H1 (cell line): ENCODE measurements around the gene PDXDC1.
"Not testable (repeated sequence)": the region's sequence is repeated elsewhere in the genome, so short reads cannot be mapped to it uniquely, and the experiment has no call there.

Experiments used
- BRCA1 ChIP-seq: IDR thresholded peaks from 2 replicates; pipeline ENCODE4 v1.6.1; 2012; ENCODE audit warnings: low read depth, low read length, improper control_type of control experiment
- CREB1 ChIP-seq: IDR thresholded peaks from 2 replicates; pipeline ENCODE4 v1.6.1; 2012; ENCODE audit warnings: inconsistent platforms
- HDAC2 ChIP-seq, 2 experiments: fragments of 300-600 bp in 1 of 2; sonication (generic) in 1 of 2; IDR thresholded peaks; 2 replicates each; pipeline ENCODE4 v1.6.1; 2011 to 2012; ENCODE audit warnings: low read depth in 2 of 2, low read length in 2 of 2, mild to moderate bottlenecking in 2 of 2, moderate library complexity in 2 of 2, borderline replicate concordance in 1 of 2, inconsistent platforms in 1 of 2
- NRF1 ChIP-seq: IDR thresholded peaks from 2 replicates; pipeline ENCODE4 v1.6.1; 2011; ENCODE audit warnings: mild to moderate bottlenecking, low read depth, low read length, improper control_type of control experiment
- USF2 ChIP-seq: IDR thresholded peaks from 2 replicates; pipeline ENCODE4 v1.6.1; 2011; ENCODE audit warnings: low read length, improper control_type of control experiment
- TF ChIP-seq, protein P1 (sequence below), 3 experiments: IDR thresholded peaks; 1 replicate in 2 of 3; 2 replicates in 1 of 3; pipeline versions ENCODE4 v1.5.1 to v1.6.1; 2011; ENCODE audit warnings: low read length in 3 of 3, mild to moderate bottlenecking in 3 of 3, inconsistent platforms in 2 of 3, low read depth in 1 of 3, moderate library complexity in 1 of 3; ENCODE audit not compliant: insufficient read depth in 1 of 3; ENCODE audit errors: control extremely low read depth in 1 of 3

DNA sequence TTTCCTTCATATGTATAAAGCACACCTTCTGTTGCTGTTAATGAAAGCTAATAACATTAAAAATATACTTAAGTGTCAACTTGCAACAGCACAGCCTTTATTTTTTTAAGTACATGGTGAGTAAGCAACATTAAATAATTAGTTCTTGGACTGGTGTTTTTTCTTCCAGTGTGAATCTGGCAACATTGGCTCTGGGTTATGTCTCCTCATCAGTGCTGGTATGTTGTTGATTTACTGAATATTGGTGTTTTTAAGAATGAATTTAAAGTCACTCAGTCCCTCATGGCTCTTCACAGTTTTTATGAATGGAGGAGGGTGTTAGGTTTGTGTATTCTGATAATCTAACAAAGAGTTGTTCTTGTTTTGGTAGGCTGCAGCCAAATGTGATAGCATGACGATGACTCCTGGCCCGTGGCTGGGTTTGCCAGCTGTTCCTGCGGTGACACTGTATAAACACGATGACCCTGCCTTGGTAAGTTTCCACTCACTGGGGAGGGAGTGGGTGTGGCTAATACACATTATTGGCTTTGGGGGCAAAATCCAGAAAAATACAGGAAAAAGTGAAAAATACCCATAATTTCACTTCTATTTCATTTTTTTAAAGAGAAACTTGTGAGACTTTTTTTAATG lies 42.2 kb downstream of the PDXDC1 start:
- not testable (repeated sequence) for TF ChIP-seq BRCA1; HDAC2 (IDR thresholded peaks at IDR 0.05; ENCODE audit: borderline replicate concordance in 1 of 2, low read depth in 2 of 2, low read length in 2 of 2); CREB1; NRF1; USF2
- TF ChIP-seq, protein P1, sequence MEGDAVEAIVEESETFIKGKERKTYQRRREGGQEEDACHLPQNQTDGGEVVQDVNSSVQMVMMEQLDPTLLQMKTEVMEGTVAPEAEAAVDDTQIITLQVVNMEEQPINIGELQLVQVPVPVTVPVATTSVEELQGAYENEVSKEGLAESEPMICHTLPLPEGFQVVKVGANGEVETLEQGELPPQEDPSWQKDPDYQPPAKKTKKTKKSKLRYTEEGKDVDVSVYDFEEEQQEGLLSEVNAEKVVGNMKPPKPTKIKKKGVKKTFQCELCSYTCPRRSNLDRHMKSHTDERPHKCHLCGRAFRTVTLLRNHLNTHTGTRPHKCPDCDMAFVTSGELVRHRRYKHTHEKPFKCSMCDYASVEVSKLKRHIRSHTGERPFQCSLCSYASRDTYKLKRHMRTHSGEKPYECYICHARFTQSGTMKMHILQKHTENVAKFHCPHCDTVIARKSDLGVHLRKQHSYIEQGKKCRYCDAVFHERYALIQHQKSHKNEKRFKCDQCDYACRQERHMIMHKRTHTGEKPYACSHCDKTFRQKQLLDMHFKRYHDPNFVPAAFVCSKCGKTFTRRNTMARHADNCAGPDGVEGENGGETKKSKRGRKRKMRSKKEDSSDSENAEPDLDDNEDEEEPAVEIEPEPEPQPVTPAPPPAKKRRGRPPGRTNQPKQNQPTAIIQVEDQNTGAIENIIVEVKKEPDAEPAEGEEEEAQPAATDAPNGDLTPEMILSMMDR (IDR thresholded peaks at IDR 0.05; ENCODE audit: control extremely low read depth in 1 of 3, insufficient read depth in 1 of 3, low read depth in 1 of 3, low read length in 3 of 3): not testable (repeated sequence)
